ES-I3 (cell line): ENCODE data around the gene SLC35C1.

Experiments
- H3K36me3 ChIP-seq: 2 replicates; pipeline ENCODE4 v1.6.1; 2013; ENCODE audit warnings: mild to moderate bottlenecking, low read length, control low read depth, moderate library complexity; ENCODE audit not compliant: insufficient read depth
- H3K4me1 ChIP-seq: 2 replicates; pipeline ENCODE4 v1.6.1; 2013; ENCODE audit warnings: mild to moderate bottlenecking, control low read depth, low read length; ENCODE audit not compliant: insufficient read depth
- H3K9ac ChIP-seq: 2 replicates; pipeline ENCODE4 v1.6.1; 2013; ENCODE audit warnings: low read depth, mild to moderate bottlenecking, low read length, moderate library complexity
- H3K9me3 ChIP-seq: 2 replicates; pipeline ENCODE4 v1.6.1; 2013; ENCODE audit warnings: mild to moderate bottlenecking, low read length, moderate library complexity; ENCODE audit not compliant: control insufficient read depth, insufficient read depth

The SLC35C1 gene

GRCh38 chr11:45853332-45854219, 48.6 kb downstream of the SLC35C1 start:
- 0 out of 2 replicates have a peak, but pooled peaks cover 5% of the 10 kb centered on the region for H3K4me1 ChIP-seq
- H3K9me3 ChIP-seq: no peaks in the 10 kb centered on the region
- H3K36me3 ChIP-seq: no peaks in the 10 kb centered on the region
- no peak overlapping the region for H3K9ac ChIP-seq

- Histone ChIP-seq H3K9me3 (no peaks in the 10 kb centered on the region), H3K9ac (no peak overlapping the region), H3K4me1 (peaks cover 21% of the 10 kb centered on the region), H3K36me3 (no peaks in the 10 kb centered on the region)
Observed at GRCh38 chr11:45855308-45855707, 50.4 kb downstream of the SLC35C1 start.

- Histone ChIP-seq H3K9ac (no peak overlapping the region), H3K9me3 (no peaks in the 10 kb centered on the region), H3K36me3 (no peaks in the 10 kb centered on the region), H3K4me1 (peaks cover 21% of the 10 kb centered on the region)
Observed at GRCh38 chr11:45856044-45856468, 51.1 kb downstream of the SLC35C1 start.

GRCh38 chr11:45857961-45858474, 53.1 kb downstream of the SLC35C1 start:
- Histone ChIP-seq H3K9ac (no peak overlapping the region), H3K36me3 (no peaks in the 10 kb centered on the region), H3K9me3 (no peaks in the 10 kb centered on the region), H3K4me1 (peaks cover 21% of the 10 kb centered on the region)

DNA sequence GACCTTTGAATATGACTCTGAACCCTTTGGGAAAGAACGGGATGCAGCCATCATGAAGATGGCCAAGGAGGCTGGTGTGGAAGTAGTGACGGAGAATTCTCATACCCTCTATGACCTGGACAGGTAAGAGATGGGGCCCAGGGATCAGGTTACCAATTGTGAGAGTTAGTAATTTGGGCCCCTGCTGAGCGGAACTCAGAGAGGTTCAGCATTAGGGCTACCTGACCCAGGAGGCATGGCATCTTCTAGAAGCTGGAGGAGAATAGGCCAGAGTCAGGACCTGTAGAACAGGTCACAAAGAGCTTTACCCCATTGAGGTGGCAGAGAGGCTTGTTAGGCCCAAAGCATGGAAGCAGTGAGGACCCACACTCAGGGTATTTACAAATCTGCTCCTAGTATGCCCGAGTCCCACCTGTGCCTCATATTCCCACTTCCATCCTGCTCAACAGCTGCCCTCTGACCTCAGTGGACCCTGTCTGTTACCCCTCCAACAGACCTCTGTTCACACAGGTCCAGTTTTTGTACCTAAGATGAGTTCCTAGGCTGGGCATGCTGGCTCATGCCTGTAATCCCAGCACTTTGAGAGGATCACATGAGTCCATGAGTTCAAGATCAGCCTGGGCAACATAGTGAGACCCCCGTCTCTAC, 53.9 kb downstream of the SLC35C1 start:
- H3K36me3 ChIP-seq: no peaks in the 10 kb centered on the region
- no peak overlapping the region for H3K9ac ChIP-seq
- peaks cover 21% of the 10 kb centered on the region for H3K4me1 ChIP-seq
- no peaks in the 10 kb centered on the region for H3K9me3 ChIP-seq

DNA sequence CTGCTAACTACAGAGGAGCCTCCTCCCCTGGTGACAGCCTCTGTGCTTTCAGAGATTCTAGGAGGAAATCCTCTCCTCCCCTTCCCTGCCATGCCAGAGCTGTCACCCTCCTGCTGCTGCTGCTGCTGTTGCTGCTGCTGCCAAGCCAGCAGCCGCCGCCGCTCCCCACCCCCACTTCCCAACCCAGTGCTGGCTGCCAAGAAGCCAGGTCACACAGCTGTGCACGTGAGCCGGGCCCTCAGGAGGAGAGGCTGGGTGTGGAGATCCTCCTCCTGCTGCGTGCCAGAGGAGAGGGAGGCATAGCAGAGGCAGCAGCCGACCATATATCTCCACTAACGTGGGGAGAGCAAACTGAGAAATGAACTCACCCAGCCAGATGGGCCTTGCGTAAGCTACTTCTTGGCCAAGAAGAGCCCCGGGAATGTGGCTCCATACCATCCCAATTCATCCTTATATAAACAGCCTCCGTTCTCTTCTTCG, 54.8 kb downstream of the SLC35C1 start:
- Histone ChIP-seq H3K9me3 (no peaks in the 10 kb centered on the region), H3K9ac (no peak overlapping the region), H3K4me1 (peaks cover 21% of the 10 kb centered on the region), H3K36me3 (no peaks in the 10 kb centered on the region)

- H3K4me1 ChIP-seq: peaks cover 21% of the 10 kb centered on the region
- H3K9ac ChIP-seq: no peak overlapping the region
- no peaks in the 10 kb centered on the region for H3K36me3 ChIP-seq
- no peaks in the 10 kb centered on the region for H3K9me3 ChIP-seq
Observed at GRCh38 chr11:45860348-45860747, 55.4 kb downstream of the SLC35C1 start.

DNA sequence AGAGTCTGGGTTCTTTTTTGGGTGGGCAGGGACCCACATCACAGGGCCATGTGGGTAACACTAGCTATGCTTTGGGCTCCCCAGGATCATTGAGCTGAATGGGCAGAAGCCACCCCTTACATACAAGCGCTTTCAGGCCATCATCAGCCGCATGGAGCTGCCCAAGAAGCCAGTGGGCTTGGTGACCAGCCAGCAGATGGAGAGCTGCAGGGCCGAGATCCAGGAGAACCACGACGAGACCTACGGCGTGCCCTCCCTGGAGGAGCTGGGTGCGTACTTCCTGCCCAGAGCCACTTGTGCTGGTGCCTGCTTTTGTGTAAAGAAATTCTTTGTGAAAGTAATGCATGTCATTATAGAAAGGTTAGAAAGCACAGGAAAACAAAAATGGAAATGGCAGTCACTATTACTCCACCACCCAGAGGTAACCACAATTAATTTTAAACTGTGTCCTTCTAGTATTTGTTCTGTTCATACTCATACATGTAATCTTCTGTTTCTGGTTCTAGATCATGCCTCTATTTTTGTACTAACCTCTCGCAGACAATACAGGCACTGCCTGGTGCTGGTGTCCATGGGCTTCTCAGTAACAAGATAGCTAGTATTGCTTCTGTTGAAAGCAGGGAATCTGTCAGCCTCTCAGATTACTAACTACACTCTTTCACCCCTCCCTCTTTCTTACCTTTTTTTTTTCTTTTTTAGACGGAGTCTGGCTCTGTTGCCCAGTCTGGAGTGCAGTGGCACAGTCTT, 56.0 kb downstream of the SLC35C1 start:
- Histone ChIP-seq H3K9ac (no peak overlapping the region), H3K36me3 (no peaks in the 10 kb centered on the region), H3K4me1 (peaks cover 21% of the 10 kb centered on the region), H3K9me3 (no peaks in the 10 kb centered on the region)
